GM21447 (cell line): ENCODE data around the gene LARGE1.

Experiments used
- ATAC-seq: cut with Tn5 transposase; IDR thresholded peaks from one replicate; pipeline ENCODE4 v1.9.1; 2021; ENCODE audit not compliant: unreplicated experiment

Gene LARGE1

GRCh38 chr22:33529424-33530113, 390.7 kb downstream of the LARGE1 start:
- no peak for ATAC-seq

GRCh38 chr22:33528183-33528582, 392.1 kb downstream of the LARGE1 start:
- ATAC-seq, result no peak

GRCh38 chr22:33526434-33527107, 393.7 kb downstream of the LARGE1 start:
- no peak for ATAC-seq

- no peak for ATAC-seq
Measured at GRCh38 chr22:33524511-33525260, 395.6 kb downstream of the LARGE1 start.

- ATAC-seq, result no peak
Measured at GRCh38 chr22:33521879-33522665, 398.2 kb downstream of the LARGE1 start.

DNA sequence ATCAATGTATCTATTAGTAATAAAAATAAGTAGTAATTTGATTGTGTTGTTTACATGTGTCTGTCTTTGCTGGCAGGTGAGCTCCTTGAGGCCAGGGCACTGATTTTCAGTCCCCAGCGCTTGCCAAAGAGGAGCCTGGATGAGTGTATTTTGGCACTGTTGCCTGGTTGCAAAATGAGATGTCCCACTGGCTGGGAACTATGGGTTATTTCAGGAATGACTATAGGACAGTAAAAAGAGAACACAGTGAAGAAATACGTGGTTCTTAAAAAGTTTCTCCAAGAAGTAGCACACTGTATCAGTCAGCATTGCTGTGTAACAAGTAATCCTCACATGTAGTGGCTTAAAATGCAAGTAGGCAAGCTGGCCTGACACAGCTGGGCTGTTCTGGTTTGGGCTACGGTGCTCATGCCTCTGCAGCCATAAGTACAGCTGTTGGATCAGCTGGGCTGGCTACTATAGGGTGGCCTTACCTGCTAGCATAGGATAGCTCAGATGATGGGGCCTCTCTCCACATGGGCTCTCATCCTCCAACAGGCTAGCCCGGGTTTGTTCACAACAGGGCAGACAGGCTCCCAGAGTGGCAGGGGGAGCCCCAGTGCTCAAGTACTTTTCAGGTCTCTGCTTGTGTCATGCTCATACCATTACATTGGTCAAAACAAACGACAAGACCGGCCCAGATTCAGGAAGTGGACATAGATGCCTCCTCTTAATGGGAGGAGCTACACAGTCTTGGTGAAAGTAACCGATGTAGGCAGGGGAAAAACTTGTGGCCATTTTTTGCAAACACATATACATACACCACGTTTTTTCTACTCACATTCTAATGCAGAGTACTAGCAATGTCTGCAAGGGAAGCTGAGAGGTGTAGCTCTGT, 399.1 kb downstream of the LARGE1 start:
- ATAC-seq, result no peak

DNA sequence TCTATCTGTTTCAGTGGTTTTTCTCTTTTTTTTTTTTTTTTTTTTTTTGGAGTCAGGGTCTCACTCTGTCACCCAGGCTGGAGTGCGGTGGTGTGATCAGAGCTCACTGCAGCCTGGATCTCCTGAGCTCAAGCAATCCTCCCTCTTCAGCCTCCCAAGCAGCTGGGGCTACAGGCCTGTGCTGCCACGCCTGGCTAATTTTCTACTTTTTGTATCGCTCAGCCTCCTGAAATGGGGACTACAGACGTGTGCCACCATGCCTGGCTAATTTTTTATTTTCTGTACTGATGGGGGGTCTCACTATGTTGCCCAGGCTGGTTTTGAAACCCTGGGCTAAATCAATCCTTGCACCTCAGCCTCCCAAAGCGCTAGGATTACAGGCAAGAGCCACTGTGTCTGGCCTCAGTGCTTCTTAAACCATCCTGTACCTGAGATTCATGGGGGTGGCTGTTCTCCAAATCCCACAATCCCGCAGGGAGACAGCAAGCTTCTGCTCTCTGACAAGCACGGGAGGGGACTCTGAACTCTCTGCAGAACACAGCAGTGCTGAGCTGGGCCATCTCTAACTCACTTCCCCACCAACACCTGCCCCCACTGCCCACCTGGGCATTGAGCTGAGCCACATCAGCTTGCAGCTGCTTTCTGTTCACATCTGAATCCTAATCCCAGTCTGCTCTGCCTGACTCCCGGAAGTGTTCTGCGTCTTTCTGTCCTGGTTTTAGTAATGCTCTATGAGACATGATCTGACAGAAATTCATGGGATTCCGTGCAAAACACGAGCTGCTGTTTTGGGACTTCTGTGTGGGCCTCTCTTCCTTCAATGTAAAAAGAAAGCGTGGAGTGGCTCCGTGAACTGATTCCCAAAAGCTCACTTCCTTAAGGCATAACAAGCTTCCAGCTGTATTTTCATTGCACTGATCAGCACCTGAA, 400.0 kb downstream of the LARGE1 start:
- ATAC-seq, result no peak

DNA sequence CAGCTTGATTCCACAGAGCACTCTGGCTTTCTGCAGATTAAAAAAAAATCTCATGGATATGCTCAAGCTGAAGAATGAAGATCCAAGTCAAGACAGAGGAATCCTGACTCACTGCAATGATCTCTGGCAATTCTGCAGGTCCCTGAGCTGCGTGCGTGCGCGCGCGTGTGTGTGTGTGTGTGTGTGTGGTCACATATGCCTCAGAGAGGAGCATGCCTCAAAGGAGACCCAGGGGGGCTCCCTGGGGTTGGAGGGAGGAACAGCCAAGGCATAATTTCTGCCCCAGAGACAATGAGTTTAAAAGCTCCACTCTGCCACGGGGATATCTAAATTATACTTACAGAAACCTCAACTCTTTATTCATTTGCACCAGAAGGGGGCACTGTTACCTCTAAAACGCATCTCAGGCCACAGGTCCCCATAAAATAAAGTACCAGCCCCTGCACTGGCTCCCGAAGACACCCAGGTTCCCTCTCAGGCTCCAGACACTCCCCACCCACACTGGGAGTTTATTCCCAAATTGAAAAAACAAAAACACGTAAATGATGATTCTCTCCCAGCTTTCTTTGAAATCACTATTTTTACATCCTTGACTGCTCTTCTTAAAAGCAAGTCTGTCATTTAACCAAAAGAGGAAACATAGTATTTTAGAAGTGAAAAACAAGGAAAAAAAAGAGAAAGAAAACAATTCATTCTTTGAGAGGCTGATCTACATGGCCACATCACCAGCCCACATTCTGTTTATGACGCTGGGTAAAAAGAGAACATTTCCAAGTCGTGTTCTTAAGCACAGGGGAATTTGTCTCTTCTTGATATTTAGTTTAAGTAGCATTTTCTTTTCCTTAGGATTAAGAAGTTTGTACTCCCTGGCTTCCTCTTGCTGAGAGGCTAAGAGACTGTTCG, 401.0 kb downstream of the LARGE1 start:
- ATAC-seq, result no peak

DNA sequence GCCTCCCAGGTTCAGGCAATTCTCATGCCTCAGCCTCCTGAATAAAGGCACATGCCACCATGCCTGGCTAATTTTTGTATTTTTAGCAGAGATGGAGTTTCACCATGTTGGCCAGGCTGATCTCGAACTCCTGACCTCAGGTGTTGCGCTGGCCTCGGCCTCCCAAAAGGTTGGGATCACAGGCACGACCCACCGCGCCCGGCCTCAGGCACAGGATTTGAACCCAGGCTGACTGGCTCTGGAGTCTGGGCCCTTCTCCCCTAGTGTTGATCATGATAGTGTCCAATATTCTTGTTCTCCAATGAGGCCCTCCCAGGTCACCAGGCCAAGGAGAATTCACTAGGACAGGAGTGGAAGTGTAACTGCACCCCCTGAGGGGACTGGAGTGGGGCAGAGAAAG, 401.9 kb downstream of the LARGE1 start:
- no peak for ATAC-seq

DNA sequence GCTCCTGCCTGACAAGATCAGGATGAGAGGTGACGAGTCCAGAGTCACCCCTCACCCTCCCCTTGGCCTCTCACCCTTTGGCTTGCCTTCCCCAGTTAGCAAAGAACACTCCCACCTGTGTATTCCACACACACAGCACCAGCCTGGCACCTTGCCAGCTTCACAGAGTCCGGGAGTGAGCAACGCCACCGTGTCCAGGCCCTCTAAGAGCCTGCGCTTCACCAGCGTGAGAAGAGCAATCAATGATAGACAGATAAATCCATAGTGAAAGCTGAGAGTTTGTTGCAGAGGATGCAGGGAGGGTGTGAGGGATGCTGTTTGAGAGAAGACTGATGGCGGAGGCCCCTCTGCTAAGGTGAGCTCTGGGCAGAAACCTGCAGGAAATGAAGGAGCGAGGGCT, 404.5 kb downstream of the LARGE1 start:
- no peak for ATAC-seq

DNA sequence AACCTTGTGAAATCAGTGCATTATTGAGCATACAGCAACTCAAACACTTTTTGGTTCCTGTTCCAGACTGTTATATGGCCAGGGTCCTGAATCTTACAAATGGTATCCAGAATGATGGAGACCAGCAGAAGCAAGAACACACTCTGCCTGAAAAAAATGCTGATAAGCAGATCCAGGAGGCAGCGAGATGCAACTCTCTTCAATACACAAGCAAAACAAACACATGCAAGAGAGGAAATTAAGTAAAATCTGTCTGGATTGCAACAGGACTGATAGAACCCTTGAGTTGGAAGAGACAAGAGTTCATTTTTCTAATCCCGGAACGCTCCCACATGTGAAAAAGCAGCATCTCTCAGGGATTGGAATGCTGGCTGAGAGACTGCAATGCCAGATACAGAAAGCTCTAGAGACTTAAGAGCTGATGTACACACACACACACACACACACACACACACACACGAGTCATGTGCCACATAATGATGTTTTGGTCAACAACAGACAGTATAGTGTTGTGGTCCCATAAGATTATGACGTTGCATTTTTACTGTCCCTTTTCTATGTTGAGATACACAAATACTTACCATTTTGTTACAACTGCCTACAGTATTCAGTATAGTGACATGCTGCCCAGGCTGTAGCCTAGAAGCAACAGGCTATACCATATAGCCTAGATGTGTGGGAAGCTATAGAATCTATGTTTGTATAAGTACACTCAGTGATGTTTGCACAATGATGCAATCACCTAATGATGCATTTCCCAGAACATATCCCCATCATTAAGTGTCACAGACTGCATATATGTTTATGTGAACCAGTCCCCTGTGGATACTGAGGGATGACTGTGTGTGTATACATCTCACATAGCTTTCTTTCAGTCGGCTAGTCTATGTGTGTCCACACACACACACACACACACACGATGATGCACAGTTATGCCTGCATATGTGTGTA, 406.6 kb downstream of the LARGE1 start:
- no peak for ATAC-seq

- no peak for ATAC-seq
Measured at GRCh38 chr22:33512908-33513307, 407.4 kb downstream of the LARGE1 start.

- ATAC-seq, result no peak
Measured at GRCh38 chr22:33510429-33510904, 409.8 kb downstream of the LARGE1 start.

DNA sequence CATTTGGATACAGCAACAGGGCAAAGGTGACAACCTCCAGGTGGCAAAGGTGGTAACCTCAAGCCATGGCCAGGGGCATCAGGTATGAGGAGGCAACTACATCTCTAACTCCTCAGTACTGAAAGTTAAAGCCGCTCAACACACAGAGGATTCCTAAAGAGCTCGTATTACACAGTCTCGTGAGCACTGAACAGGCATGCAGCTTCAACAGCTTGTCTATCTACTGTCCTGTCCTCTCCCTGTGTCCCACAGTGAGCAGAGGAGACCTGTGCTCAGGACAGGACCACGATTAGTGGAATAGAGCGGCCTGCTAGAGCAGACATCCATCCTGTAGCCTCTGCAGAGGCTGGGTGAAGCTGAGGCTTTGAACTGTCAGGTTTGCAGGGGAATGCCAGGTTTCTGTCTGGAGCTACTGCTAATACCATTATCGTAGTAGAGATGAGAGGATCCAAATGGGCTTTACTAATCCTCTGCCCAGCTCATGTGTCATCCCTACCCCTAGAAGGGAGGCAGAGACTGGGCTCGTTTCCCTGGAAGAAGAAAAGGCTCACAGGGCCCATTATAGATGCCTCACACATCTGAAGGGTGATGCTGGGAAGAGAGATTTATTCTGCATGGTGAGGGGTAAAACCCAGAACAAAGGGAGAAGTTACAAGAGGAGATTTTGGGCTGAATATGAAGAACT, 415.2 kb downstream of the LARGE1 start:
- no peak for ATAC-seq

DNA sequence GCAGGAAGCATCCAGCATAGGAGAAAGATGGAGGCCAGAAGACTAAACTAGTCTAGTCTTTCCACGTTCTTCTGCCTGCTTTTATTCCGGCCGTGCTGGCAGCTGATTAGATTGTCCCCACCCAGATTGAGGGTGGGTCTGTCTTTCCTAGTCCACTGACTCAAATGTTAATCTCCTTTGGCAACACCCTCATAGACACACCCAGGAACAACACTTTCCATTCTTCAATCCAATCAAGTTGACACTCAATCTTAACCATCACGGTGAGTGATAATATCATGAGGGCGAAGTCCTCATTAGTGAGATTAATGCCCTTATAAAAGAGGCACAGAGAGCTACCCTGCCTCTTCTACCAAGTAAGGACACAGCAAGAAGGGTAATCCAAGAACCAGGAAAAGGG, 424.2 kb downstream of the LARGE1 start:
- no peak for ATAC-seq

DNA sequence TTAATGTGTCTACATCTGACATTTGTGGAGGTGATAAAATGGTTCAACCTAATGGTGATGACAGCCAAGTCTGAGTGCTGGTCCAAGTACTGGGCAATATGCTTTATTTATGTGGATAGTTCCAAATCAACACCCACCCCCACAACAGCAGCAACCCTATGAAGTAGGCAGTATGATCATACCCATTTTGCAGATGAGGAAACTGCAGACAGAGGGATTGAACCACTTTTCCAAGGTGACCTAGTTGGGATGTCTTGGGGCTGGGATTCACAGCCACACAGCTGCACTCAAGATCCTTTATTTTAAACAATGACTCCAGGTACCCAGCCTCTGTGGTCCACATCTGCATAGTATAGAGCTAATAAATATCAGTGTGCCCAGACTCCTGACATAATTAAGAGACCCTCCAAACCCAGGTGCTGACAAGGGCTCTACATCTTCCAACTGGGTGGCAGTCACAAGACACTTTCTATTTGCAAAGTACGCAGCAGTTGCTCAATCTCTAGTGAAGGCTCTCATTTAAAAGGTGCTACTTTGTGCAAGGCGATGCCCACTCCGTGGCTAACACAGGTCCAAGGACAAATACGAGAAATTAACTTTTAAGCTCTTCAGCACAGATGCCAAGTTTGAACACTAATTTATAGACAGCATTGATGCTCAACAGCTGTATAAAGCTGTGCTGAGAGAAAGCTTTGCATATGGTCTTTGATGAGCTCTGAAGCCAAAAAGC, 426.6 kb downstream of the LARGE1 start:
- ATAC-seq, result no peak
